Activated naive CD4-positive, alpha-beta T cell treated with anti-CD3 and anti-CD28 coated beads, Interleukin-2, amount 50 U/mL, for 16 hours (primary cell): ENCODE data around the gene SALL3.

Source experiments
- DNase-seq: peaks from one replicate; pipeline ENCODE4 v3.0.0-alpha.2; 2020

The SALL3 gene

DNA sequence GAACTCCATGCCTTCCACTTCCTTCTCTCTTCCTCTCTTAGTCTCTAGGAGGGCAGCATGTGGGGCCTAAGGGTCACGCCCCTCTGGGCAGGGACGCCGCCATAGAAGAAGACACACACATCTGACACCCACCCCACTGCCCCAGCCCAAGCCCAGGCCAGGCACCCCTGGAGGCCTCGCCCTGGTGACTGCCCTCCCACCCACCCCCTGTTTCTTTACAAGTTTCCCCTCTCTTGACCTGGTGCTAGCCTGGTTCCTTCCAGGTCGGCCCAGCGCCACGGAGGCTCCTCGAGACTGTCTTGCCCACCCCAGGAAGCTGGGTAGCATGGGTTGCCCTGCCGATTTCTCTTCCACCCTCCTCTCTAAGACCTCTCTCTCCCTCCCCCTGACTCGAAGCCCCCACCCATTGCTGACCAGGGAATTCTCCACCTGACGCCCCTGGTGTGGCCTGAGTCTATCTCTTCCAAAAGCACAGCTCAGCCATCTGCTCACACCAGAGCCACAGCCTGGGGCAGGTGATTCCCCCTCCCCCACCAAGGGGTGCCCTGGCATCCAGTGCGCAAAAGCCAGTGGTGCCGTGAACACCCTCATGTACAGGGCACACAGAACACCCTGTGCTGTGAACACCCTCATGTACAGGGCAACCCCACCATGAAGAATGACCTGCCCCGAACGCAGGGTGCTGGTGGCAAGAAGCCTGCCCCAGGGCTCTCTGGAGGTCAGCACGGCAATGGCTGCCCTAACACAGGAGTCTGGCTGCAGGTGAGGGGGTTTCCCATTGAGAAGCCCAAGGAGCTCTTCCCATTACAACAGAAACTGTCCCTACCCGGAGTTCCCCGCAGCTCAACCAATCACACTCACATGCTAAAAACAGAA, 13.5 kb upstream of the SALL3 start:
- no peak for DNase-seq

- no peak for DNase-seq
Measured at GRCh38 chr18:78966793-78967106, 12.9 kb upstream of the SALL3 start.

- DNase-seq, result no peak
Measured at GRCh38 chr18:78967692-78968091, 11.9 kb upstream of the SALL3 start.

GRCh38 chr18:78969574-78970315, 9.9 kb upstream of the SALL3 start:
- DNase-seq, result no peak

GRCh38 chr18:78970774-78971333, 8.8 kb upstream of the SALL3 start:
- no peak for DNase-seq

GRCh38 chr18:78971511-78972245, 7.9 kb upstream of the SALL3 start:
- no peak for DNase-seq

DNA sequence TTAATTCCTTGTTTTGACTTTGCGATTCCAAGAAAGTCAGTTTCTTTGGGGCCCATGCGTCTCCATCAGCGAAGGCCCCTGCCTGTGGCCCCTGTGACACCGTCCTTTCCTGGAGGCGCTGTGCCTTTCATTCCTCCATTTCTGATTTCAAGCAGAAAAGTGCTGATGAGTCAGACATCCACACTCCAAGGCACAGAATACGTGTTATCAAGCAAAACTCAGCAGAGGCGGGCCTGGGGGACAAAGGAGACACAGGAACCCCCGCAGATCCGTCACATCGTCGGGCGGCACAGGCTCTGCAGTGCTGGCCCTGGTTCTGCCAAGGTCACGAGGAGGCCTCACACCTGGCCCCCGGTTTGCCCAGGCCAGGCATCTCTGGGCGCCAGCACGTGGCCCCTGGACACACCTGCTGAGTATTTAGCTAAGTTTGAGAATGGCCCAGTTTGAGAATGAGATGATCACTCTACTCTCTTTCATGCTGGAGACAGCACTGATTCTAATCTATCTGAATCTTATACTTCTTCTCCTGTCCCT, 7.2 kb upstream of the SALL3 start:
- no peak for DNase-seq

- no peak for DNase-seq
Measured at GRCh38 chr18:78972930-78973331, 6.7 kb upstream of the SALL3 start.

GRCh38 chr18:78973357-78974083, 6.1 kb upstream of the SALL3 start:
- no peak for DNase-seq

DNA sequence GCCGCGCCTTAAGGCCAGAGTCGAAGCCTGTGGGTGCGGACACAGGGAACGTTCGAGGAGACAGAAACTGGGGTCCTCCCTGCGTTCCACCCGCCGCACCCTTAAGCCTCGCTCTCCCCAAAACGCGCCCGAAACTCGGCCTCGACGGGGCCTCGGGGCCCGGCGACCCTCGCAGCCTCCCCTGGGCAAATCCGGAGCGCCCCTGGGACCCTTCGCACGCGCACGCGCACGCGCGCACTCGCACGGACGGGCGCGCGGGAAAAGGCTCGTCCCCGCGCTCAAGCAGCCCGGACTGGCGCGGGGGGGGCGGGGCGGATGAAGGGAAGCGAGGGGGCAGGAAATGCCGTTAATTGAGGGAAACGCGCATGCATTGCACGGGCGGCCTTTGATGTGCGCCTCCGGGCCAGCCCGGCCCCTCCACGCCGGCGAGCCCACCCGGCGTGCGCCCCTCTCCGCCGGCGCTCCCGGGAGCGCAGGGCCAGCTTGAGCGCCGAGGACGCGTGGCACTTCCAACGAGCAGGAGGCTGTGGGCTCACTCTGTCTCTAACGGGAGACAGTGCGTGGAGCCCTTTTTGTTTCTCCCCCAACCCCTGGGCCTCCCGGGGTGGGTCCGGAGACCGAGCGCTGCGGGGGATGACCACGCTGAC, 5.4 kb upstream of the SALL3 start:
- no peak for DNase-seq

GRCh38 chr18:78975292-78975691, 4.3 kb upstream of the SALL3 start:
- no peak for DNase-seq

DNA sequence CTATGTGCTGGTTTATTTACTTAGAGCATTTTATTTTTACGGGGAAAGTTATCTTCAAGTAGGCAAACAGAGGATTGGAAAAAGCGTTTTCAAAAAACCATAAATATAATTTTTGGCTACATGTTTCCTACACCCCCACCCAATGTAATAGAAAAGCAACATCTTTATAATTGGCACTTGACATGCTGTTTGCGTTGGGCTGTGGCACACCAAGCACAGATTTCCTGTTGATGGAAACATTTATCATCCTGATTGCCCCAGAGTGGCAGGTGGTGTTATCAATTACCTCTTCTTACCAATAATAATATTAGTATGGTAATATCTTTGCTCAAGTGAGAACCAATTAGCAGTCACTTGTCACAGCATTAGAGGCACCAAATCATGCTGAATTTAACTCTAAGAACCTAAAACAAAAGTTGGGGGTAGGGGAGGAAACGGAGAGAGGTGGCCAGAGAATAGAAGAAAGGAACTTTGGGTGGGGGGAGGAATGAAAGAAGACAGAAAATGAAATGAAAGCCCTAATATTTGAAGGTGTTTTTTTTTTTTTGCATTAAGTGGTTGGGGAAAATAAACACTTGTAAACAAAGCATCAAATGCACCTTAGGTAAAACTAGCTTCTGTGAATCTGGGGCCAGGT, 3.8 kb upstream of the SALL3 start:
- no peak for DNase-seq

DNA sequence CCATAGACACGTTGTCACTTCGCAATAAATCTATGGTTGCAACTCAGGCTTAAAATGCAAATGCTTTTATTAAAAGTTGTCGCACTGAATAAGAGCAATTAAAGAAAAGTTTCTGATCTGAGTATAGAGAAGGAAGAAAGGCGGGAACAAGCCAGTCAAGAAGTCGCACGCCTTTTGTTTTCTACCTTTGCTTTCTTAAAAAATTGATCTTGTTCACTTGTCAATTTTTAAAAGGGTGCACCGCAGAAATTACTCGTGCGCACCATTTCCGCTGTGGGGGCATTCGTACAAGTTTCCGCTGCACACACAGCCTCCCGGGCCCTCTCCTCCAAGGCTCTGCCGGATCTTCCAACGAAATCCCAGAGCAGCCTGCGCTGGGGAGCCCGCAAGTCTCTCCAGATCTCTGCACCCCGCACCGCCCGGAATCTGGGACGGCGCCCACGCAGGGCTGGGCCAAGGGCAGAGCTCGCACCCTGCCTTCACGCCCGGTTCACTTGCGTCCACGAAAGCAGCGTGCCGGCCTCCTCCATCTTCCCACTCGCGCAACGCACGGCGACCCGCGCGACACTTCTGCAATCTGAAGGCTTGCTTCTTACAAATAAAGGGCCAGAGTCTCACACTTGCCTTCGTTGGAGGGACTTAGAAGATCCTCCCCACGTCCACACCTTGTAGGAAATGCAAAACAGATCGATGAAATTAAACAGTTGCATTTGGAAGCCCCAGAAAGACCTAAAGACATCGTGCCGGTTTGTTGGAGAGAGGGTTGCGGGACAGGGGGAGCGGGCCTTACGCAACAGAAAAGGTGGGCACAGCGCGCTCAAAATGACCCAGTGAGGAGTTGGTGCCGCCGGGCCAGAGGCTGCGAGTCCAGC, 2.6 kb upstream of the SALL3 start:
- no peak for DNase-seq

- DNase-seq, result no peak
Measured at GRCh38 chr18:78977637-78978348, 1.8 kb upstream of the SALL3 start.

GRCh38 chr18:78978349-78979055, 1.1 kb upstream of the SALL3 start:
- DNase-seq, result no peak

GRCh38 chr18:78979056-78979729, 425 bp upstream of the SALL3 start:
- DNase-seq, result no peak

- no peak for DNase-seq
Measured at GRCh38 chr18:78980279-78980771, 707 bp downstream of the SALL3 start.

GRCh38 chr18:78980777-78981380, 1.3 kb downstream of the SALL3 start:
- no peak for DNase-seq
